LNCAP (cell line): ENCODE data around the gene SFT2D3.

Source experiments
- TF ChIP-seq, protein P1 (sequence below): fragments of 450-650 bp; IDR thresholded peaks from 2 replicates; pipeline ENCODE4 v1.5.1; 2017; ENCODE audit warnings: mild to moderate bottlenecking

The SFT2D3 gene

GRCh38 chr2:127703282-127703681 is 2.0 kb downstream of the SFT2D3 start:
- TF ChIP-seq, protein P1, sequence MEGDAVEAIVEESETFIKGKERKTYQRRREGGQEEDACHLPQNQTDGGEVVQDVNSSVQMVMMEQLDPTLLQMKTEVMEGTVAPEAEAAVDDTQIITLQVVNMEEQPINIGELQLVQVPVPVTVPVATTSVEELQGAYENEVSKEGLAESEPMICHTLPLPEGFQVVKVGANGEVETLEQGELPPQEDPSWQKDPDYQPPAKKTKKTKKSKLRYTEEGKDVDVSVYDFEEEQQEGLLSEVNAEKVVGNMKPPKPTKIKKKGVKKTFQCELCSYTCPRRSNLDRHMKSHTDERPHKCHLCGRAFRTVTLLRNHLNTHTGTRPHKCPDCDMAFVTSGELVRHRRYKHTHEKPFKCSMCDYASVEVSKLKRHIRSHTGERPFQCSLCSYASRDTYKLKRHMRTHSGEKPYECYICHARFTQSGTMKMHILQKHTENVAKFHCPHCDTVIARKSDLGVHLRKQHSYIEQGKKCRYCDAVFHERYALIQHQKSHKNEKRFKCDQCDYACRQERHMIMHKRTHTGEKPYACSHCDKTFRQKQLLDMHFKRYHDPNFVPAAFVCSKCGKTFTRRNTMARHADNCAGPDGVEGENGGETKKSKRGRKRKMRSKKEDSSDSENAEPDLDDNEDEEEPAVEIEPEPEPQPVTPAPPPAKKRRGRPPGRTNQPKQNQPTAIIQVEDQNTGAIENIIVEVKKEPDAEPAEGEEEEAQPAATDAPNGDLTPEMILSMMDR = no peak

- TF ChIP-seq, protein P1 = no peak
Measured at GRCh38 chr2:127704641-127705390, 3.5 kb downstream of the SFT2D3 start.

DNA sequence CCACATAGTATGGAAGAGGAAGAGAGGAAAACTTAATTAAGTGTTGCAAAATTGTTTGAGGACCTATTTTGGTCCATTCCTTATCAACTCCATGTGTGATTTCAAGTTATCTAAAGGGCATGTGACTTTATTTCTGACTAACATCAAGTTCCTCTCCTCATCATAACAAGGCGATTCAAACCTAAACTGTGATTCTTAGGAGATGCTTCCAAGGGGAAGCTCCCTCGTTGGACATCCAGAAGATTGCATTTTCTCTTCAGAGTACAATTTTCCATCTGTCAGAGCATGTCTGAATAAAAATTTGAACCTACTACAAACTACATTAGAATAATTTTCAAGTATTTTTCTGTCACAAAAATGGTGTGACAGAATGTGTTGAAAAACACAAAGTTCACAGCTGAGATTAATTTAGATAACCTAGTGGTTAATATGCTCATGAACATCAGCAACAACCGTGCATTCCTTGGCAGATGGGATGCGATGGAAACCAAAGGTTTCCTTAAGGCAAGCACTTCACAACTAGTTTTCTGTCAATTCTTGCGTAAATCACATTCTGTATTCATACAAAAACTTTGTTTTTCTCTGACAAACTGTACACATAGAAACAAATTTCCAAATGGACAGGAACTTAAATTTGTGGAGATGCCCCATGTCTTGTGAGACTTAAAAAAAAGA is 4.2 kb downstream of the SFT2D3 start:
- TF ChIP-seq, protein P1 = no peak

DNA sequence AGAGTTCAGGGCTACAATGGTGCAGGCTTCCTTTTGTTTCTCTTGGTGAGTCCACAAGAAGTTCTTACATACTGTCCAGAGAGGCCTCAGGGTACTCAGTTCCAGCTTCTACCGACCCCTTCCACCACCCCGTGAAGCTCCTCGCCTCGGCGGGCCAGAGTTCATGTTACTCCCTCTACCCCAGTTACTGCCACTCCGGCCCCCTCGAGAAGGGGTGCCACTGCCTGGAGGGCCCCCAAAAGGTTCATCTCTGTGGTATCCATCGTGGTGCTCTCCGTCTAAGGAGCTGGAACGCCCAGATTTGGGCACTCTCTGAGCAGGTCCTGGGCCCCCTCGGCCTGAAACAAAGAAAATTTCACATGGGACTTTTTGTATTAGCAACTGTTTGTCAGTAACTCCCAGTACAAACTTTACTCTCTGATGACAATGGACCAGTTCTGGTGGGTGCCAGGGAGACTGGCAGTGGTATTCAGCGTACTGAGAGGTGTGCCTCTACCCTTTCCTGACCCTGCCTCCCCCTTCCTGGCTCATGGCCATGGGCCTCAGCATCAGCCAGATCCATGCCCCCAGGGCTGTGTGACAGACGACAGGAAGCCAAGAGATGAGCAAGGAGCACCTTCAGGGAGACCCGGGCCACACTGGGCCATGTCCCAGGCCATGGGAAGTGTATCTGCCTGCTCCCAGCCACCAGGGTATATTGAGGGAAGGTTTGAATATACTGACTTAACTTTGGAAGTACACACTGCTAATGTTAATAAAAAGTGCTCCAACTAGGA is 5.1 kb downstream of the SFT2D3 start:
- TF ChIP-seq, protein P1 = no peak

DNA sequence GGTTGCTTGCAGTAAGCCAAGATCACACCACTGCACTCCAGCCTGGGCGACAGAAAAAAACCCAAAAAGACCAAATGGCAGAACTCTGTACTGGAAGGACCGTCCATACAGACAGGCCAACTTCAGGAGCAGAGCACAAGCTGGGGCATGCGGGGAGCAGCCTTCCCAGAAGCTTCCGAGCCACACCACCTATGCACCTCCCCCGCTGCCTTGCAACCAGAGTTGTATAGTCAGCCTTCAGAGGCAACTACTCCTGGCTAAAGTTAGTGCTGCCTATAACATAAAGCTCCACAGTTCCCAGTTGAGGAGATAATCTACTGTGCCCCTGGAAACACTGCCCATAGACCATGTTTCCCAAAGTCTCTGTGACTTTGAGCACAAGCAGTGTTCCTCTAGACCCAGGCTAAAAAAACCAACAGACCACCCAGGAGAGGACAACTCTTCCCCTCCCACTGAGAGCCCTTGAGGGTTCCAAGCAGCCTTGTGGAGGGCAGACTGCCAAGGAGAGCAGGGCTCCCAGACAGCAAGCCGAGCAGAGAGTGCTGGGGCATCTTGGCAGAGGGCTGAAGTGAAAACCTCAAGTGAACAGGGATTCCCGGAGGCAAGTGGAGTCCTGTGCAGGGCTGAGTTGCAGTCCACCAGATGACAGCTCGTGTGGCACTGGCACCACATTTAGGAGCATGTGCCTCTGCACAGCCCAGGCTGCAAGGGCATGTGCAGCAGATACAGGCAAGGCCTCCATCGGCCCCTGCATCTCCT is 6.8 kb downstream of the SFT2D3 start:
- TF ChIP-seq, protein P1 = no peak

GRCh38 chr2:127709336-127709735 is 8.0 kb downstream of the SFT2D3 start:
- TF ChIP-seq, protein P1 = no peak

DNA sequence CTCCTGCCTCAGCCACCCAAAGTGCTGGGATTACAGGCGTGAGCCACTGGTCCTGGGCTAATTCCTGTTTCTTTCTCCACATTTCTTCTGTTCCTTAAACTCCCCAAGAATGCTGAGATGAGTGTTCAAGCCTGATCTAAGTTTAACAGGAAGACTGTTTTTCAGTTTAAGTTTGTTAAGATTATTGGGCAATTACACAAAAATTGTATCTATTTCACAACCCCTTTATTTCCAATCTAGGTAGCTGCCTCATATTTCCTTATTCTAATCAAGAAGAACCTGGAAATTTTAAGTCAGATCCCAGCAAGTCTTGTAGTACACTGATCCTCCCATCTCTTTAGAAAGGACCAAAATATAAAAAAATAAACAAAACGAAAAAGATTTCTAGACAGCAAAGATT is 11.7 kb downstream of the SFT2D3 start:
- TF ChIP-seq, protein P1 = no peak
